Caco-2 (cell line): ENCODE measurements around the gene MAST2. TPM values are rescaled to one million over a fixed set of nuclear protein-coding genes. Genes with fewer than 3 reads are reported as not detected.
"Not testable (repeated sequence)": the region's sequence is repeated elsewhere in the genome, so short reads cannot be mapped to it uniquely, and the experiment has no call there.

Experiments used
- BruUV-seq: library from RNA; stranded (reverse); fragments of 400-500 nt; replicated peaks from 2 replicates; lab custom pipeline; 2021; lab: Mats Ljungman, UMichigan
- CTCF ChIA-PET: fragments of 300-600 bp; sonication (Branson Sonifier 250); formaldehyde crosslinking; loops from one replicate; lab custom pipeline; 2022; ENCODE audit warnings: antibody characterized with exemption; lab: Charles Lee
- POLR2A ChIA-PET: fragments of 300-600 bp; sonication (Branson Sonifier 250); formaldehyde crosslinking; loops from one replicate; lab custom pipeline; 2022; ENCODE audit warnings: antibody characterized with exemption; lab: Charles Lee
- DNase-seq, 2 experiments: peaks; one replicate each; pipeline versions ENCODE4 v3.0.0 to v3.0.0-alpha.2; 2020 to 2022
- H3K27me3 ChIP-seq: replicated peaks from 2 replicates; pipeline ENCODE4 v1.6.0; 2011; ENCODE audit warnings: low read length; ENCODE audit not compliant: control insufficient read depth, insufficient read depth
- H3K36me3 ChIP-seq: 2 replicates; pipeline ENCODE4 v1.5.1; 2011; ENCODE audit warnings: low read length; ENCODE audit not compliant: control insufficient read depth, insufficient read depth
- H3K4me1 ChIP-seq: fragments of 250-450 bp; sonication (Bioruptor Pico); 2 replicates; pipeline ENCODE4 v1.5.1; 2020; ENCODE audit warnings: mild to moderate bottlenecking
- H3K4me3 ChIP-seq: 2 replicates; pipeline ENCODE4 v1.5.1; 2011; ENCODE audit warnings: low read depth, mild to moderate bottlenecking, control low read depth, low read length
- H3K9me3 ChIP-seq: fragments of 250-450 bp; sonication (Bioruptor Pico); 2 replicates; pipeline ENCODE4 v1.5.1; 2020; ENCODE audit warnings: mild to moderate bottlenecking, moderate library complexity
- H3K27ac Mint-ChIP-seq: one replicate; pipeline ENCODE4 v1.8.0; 2022; ENCODE audit warnings: mixed read lengths; ENCODE audit not compliant: unreplicated experiment
- H3K27me3 Mint-ChIP-seq: one replicate; pipeline ENCODE4 v1.8.0; 2022; ENCODE audit warnings: mixed read lengths; ENCODE audit not compliant: insufficient read depth, unreplicated experiment
- H3K36me3 Mint-ChIP-seq: one replicate; pipeline ENCODE4 v1.8.0; 2022; ENCODE audit warnings: mild to moderate bottlenecking, mixed read lengths; ENCODE audit not compliant: insufficient read depth, unreplicated experiment
- H3K4me1 Mint-ChIP-seq: one replicate; pipeline ENCODE4 v1.8.0; 2022; ENCODE audit warnings: low read depth, mixed read lengths; ENCODE audit not compliant: unreplicated experiment
- H3K4me3 Mint-ChIP-seq: one replicate; pipeline ENCODE4 v1.8.0; 2022; ENCODE audit warnings: mild to moderate bottlenecking, moderate library complexity, mixed read lengths; ENCODE audit not compliant: unreplicated experiment
- H3K9me3 Mint-ChIP-seq: one replicate; pipeline ENCODE4 v1.8.0; 2022; ENCODE audit warnings: mixed read lengths; ENCODE audit not compliant: unreplicated experiment
- CTCF ChIP-seq, 2 experiments: fragments of 200-600 bp in 1 of 2; IDR thresholded peaks; 1 replicate in 1 of 2; 2 replicates in 1 of 2; pipeline versions ENCODE4 v1.5.1 to v1.8.0; 2011 to 2022; ENCODE audit warnings: antibody characterized with exemption in 1 of 2, control low read depth in 1 of 2, inconsistent platforms in 1 of 2, low read depth in 1 of 2, low read length in 1 of 2, mild to moderate bottlenecking in 1 of 2, moderate library complexity in 1 of 2; ENCODE audit not compliant: insufficient read depth in 1 of 2, severe bottlenecking in 1 of 2, unreplicated experiment in 1 of 2
- intact Hi-C: fragments of 100-400 bp; cut with micrococcal nuclease; formaldehyde crosslinking; loops from one replicate; pipeline ENCODE4 v1.10.0; 2022; ENCODE audit not compliant: unreplicated experiment
- total RNA-seq: library from RNA; stranded (reverse); gene quantifications from 2 replicates; pipeline ENCODE4 v1.2.3, GENCODE V29; 2022

MAST2 gene
- total RNA-seq, 1 experiment from 2014 or later: 43.3 TPM

GRCh38 chr1:46044116-46044515 lies 240.7 kb downstream of the MAST2 start:
- Mint-ChIP-seq H3K36me3 (peaks cover 7% of the 10 kb centered on the region), H3K27me3 (no peaks in the 10 kb centered on the region), H3K4me3 (no peak overlapping the region), H3K27ac (no peak overlapping the region), H3K4me1 (no peaks in the 10 kb centered on the region), H3K9me3 (no peaks in the 10 kb centered on the region)
- Histone ChIP-seq H3K4me1 (no peaks in the 10 kb centered on the region), H3K9me3 (no peaks in the 10 kb centered on the region), H3K27me3 (no peaks in the 10 kb centered on the region), H3K4me3 (no peak overlapping the region), H3K36me3 (no peaks in the 10 kb centered on the region)
- ChIA-PET POLR2A (no interaction called here), CTCF (no interaction called here)
- intact Hi-C loops: no loop called here
- no TSS peak for BruUV-seq
- no peak for DNase-seq
- no peak for TF ChIP-seq CTCF (IDR thresholded peaks at IDR 0.05; ENCODE audit: insufficient read depth in 1 of 2, low read depth in 1 of 2, low read length in 1 of 2, severe bottlenecking in 1 of 2, unreplicated experiment in 1 of 2)

GRCh38 chr1:46053734-46054133 lies 250.3 kb downstream of the MAST2 start:
- H3K9me3 Mint-ChIP-seq: peaks cover 9% of the 10 kb centered on the region
- CTCF ChIA-PET: no interaction called here
- H3K36me3 Mint-ChIP-seq: no peaks in the 10 kb centered on the region
- Histone ChIP-seq H3K9me3 (no peaks in the 10 kb centered on the region), H3K36me3 (no peaks in the 10 kb centered on the region), H3K4me3 (no peak overlapping the region), H3K4me1 (peaks cover 6% of the 10 kb centered on the region), H3K27me3 (no peaks in the 10 kb centered on the region)
- no TSS peak for BruUV-seq
- POLR2A ChIA-PET: interaction anchor here (0.6 kb wide), 1 partner anchor 57 kb away, joined by 5 read pairs; no protein-coding TSS in a partner anchor
- H3K27ac Mint-ChIP-seq: peak overlapping the region; percentile 32
- intact Hi-C loops: no loop called here
- no peaks in the 10 kb centered on the region for H3K27me3 Mint-ChIP-seq
- no peak overlapping the region for H3K4me3 Mint-ChIP-seq
- DNase-seq: peak in 1 of 2 experiments; percentile 16
- TF ChIP-seq CTCF (IDR thresholded peaks at IDR 0.05; ENCODE audit: insufficient read depth in 1 of 2, low read depth in 1 of 2, low read length in 1 of 2, severe bottlenecking in 1 of 2, unreplicated experiment in 1 of 2): no peak
- H3K4me1 Mint-ChIP-seq: peaks cover 17% of the 10 kb centered on the region

GRCh38 chr1:46056325-46056724 lies 252.9 kb downstream of the MAST2 start:
- no peaks in the 10 kb centered on the region for H3K36me3 ChIP-seq
- no peak overlapping the region for H3K4me3 ChIP-seq
- DNase-seq: no peak
- Mint-ChIP-seq H3K4me3 (no peak overlapping the region), H3K9me3 (peaks cover 9% of the 10 kb centered on the region), H3K27ac (no peak overlapping the region), H3K4me1 (peaks cover 17% of the 10 kb centered on the region), H3K27me3 (no peaks in the 10 kb centered on the region), H3K36me3 (no peaks in the 10 kb centered on the region)
- BruUV-seq: no TSS peak
- intact Hi-C loops: no loop called here
- ChIA-PET POLR2A (interaction anchor here (0.6 kb wide), 1 partner anchor 13 kb away, joined by 3 read pairs; no protein-coding TSS in a partner anchor), CTCF (no interaction called here)
- H3K27me3 ChIP-seq: no peaks in the 10 kb centered on the region
- no peaks in the 10 kb centered on the region for H3K9me3 ChIP-seq
- peaks cover 6% of the 10 kb centered on the region for H3K4me1 ChIP-seq
- TF ChIP-seq CTCF (IDR thresholded peaks at IDR 0.05; ENCODE audit: insufficient read depth in 1 of 2, low read depth in 1 of 2, low read length in 1 of 2, severe bottlenecking in 1 of 2, unreplicated experiment in 1 of 2): no peak

GRCh38 chr1:46057215-46057614 lies 253.8 kb downstream of the MAST2 start:
- H3K4me3 Mint-ChIP-seq, BruUV-seq, DNase-seq, H3K9me3 Mint-ChIP-seq, H3K27me3 ChIP-seq, H3K9me3 ChIP-seq, H3K27me3 Mint-ChIP-seq, H3K4me1 ChIP-seq, POLR2A ChIA-PET, H3K36me3 Mint-ChIP-seq, intact Hi-C loops, H3K36me3 ChIP-seq, H3K4me3 ChIP-seq, CTCF ChIA-PET, H3K27ac Mint-ChIP-seq: not testable (repeated sequence)
- H3K4me1 Mint-ChIP-seq: peaks cover 17% of the 10 kb centered on the region
